HL-60 (cell line): ENCODE measurements around the gene TANC1.

Source experiments
- DNase-seq, 2 experiments: peaks; one replicate each; pipeline ENCODE4 v3.0.0-alpha.2; 2010 to 2020; ENCODE audit warnings: low read depth in 1 of 2, low spot score in 1 of 2
- H3K27ac ChIP-seq: fragments of 250-450 bp; sonication (Bioruptor Pico); replicated peaks from 2 replicates; pipeline ENCODE4 v1.5.1; 2020; ENCODE audit warnings: mild to moderate bottlenecking, moderate library complexity
- H3K27me3 ChIP-seq: fragments of 250-450 bp; sonication (Bioruptor Pico); 2 replicates; pipeline ENCODE4 v1.5.1; 2021; ENCODE audit warnings: mild to moderate bottlenecking, moderate library complexity; ENCODE audit not compliant: insufficient read depth, poor library complexity, severe bottlenecking
- H3K4me3 ChIP-seq: replicated peaks from 2 replicates; pipeline ENCODE4 v1.5.1; 2011; ENCODE audit warnings: mild to moderate bottlenecking, control low read depth, low read length; ENCODE audit not compliant: insufficient read depth
- GABPA ChIP-seq: IDR thresholded peaks from 2 replicates; pipeline ENCODE4 v1.6.1; 2012; ENCODE audit warnings: low read depth
- POLR2AphosphoS5 ChIP-seq: IDR thresholded peaks from 2 replicates; pipeline ENCODE4 v1.6.1; 2012; ENCODE audit warnings: low read depth
- SPI1 ChIP-seq: IDR thresholded peaks from 2 replicates; pipeline ENCODE4 v1.6.1; 2012; ENCODE audit warnings: low read depth, mild to moderate bottlenecking, borderline replicate concordance
- TF ChIP-seq, protein P1 (sequence below): IDR thresholded peaks from one replicate; pipeline ENCODE4 v1.5.1; 2011; ENCODE audit warnings: low read length, control low read depth, inconsistent platforms; ENCODE audit not compliant: insufficient read depth
- TF ChIP-seq, protein P2 (sequence below): IDR thresholded peaks from 2 replicates; pipeline ENCODE4 v1.6.1; 2012; ENCODE audit warnings: low read depth; ENCODE audit not compliant: insufficient replicate concordance

TANC1 gene

GRCh38 chr2:159063677-159064076 is 95.2 kb downstream of the TANC1 start:
- Histone ChIP-seq H3K27me3 (no peaks in the 10 kb centered on the region), H3K27ac (no peak overlapping the region), H3K4me3 (no peak overlapping the region)
- TF ChIP-seq SPI1 (no peak), POLR2AphosphoS5 (no peak), GABPA (no peak)
- TF ChIP-seq, protein P1, sequence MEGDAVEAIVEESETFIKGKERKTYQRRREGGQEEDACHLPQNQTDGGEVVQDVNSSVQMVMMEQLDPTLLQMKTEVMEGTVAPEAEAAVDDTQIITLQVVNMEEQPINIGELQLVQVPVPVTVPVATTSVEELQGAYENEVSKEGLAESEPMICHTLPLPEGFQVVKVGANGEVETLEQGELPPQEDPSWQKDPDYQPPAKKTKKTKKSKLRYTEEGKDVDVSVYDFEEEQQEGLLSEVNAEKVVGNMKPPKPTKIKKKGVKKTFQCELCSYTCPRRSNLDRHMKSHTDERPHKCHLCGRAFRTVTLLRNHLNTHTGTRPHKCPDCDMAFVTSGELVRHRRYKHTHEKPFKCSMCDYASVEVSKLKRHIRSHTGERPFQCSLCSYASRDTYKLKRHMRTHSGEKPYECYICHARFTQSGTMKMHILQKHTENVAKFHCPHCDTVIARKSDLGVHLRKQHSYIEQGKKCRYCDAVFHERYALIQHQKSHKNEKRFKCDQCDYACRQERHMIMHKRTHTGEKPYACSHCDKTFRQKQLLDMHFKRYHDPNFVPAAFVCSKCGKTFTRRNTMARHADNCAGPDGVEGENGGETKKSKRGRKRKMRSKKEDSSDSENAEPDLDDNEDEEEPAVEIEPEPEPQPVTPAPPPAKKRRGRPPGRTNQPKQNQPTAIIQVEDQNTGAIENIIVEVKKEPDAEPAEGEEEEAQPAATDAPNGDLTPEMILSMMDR = no peak
- TF ChIP-seq, protein P2, sequence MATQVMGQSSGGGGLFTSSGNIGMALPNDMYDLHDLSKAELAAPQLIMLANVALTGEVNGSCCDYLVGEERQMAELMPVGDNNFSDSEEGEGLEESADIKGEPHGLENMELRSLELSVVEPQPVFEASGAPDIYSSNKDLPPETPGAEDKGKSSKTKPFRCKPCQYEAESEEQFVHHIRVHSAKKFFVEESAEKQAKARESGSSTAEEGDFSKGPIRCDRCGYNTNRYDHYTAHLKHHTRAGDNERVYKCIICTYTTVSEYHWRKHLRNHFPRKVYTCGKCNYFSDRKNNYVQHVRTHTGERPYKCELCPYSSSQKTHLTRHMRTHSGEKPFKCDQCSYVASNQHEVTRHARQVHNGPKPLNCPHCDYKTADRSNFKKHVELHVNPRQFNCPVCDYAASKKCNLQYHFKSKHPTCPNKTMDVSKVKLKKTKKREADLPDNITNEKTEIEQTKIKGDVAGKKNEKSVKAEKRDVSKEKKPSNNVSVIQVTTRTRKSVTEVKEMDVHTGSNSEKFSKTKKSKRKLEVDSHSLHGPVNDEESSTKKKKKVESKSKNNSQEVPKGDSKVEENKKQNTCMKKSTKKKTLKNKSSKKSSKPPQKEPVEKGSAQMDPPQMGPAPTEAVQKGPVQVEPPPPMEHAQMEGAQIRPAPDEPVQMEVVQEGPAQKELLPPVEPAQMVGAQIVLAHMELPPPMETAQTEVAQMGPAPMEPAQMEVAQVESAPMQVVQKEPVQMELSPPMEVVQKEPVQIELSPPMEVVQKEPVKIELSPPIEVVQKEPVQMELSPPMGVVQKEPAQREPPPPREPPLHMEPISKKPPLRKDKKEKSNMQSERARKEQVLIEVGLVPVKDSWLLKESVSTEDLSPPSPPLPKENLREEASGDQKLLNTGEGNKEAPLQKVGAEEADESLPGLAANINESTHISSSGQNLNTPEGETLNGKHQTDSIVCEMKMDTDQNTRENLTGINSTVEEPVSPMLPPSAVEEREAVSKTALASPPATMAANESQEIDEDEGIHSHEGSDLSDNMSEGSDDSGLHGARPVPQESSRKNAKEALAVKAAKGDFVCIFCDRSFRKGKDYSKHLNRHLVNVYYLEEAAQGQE = no peak
- no peak for DNase-seq

GRCh38 chr2:159064446-159065301 is 96.2 kb downstream of the TANC1 start:
- TF ChIP-seq, protein P1 = no peak
- TF ChIP-seq POLR2AphosphoS5 (no peak), SPI1 (no peak), GABPA (no peak)
- TF ChIP-seq, protein P2 = no peak
- no peak for DNase-seq
- H3K27ac ChIP-seq = no peak overlapping the region
- no peak overlapping the region for H3K4me3 ChIP-seq
- no peaks in the 10 kb centered on the region for H3K27me3 ChIP-seq

DNA sequence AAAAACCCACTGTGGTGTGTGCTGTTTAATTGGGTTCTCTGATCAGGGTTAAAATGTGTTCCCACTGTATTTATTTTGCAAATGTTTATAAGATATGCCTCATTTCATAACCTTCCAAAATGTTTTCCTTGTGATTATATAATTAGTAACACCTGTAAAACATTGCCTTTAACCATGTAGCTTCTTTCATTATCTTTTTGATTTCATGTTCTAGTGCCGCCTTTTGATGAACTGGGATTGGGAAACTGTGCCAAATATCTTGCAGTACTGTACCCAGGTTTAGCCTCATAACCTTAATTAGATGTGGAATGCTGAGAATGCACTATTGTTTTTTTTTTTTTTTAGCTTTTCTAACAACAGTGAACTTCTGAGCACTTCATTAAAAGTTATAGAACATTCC is 96.9 kb downstream of the TANC1 start:
- no peak for TF ChIP-seq SPI1
- no peak for TF ChIP-seq POLR2AphosphoS5
- TF ChIP-seq, protein P2 = no peak
- TF ChIP-seq GABPA = no peak
- TF ChIP-seq, protein P1 = no peak
- Histone ChIP-seq H3K4me3 (no peak overlapping the region), H3K27me3 (no peaks in the 10 kb centered on the region), H3K27ac (no peak overlapping the region)
- DNase-seq = no peak
